H1 (cell line): ENCODE results near the gene RRAS. TPM values are rescaled to one million over a fixed set of nuclear protein-coding genes. Genes with fewer than 3 reads are reported as not detected.

ENCODE experiments used
- CTCF ChIA-PET: fragments of 300-600 bp; sonication (Branson Sonifier 250); formaldehyde crosslinking; loops from one replicate; lab custom pipeline; 2021; ENCODE audit not compliant: partially characterized antibody; lab: Charles Lee
- POLR2A ChIA-PET: fragments of 300-600 bp; sonication (Branson Sonifier 250); formaldehyde crosslinking; loops from one replicate; lab custom pipeline; 2021; ENCODE audit warnings: inconsistent platforms; ENCODE audit not compliant: partially characterized antibody; lab: Charles Lee
- DNase-seq, 2 experiments: peaks; one replicate each; pipeline versions ENCODE4 v3.0.0 to v3.0.0-alpha.2; 2010 to 2022; ENCODE audit warnings: low spot score in 2 of 2, low read depth in 1 of 2, mixed read lengths in 1 of 2
- FAIRE-seq: peaks from 2 replicates; lab custom pipeline; 2011; peaks lifted over from hg19 to GRCh38; lab: Jason Lieb, UNC
- H2AFZ ChIP-seq: 2 replicates; pipeline ENCODE4 v1.8.1; 2012; ENCODE audit warnings: low read length, inconsistent platforms
- H2AK5ac ChIP-seq: 2 replicates; pipeline ENCODE4 v1.6.1; 2013; ENCODE audit warnings: low read depth, low read length
- H2BK120ac ChIP-seq: replicated peaks from 2 replicates; pipeline ENCODE3; 2013; ENCODE audit warnings: low read depth, low read length, inconsistent platforms
- H2BK12ac ChIP-seq: 2 replicates; pipeline ENCODE4 v1.6.1; 2013; ENCODE audit warnings: low read depth, low read length
- H2BK15ac ChIP-seq: 2 replicates; pipeline ENCODE4 v1.6.1; 2013; ENCODE audit warnings: low read length
- H2BK20ac ChIP-seq: 2 replicates; pipeline ENCODE4 v1.6.1; 2013; ENCODE audit warnings: low read length
- H2BK5ac ChIP-seq: 2 replicates; pipeline ENCODE4 v1.6.1; 2013; ENCODE audit warnings: low read depth, low read length
- H3K14ac ChIP-seq: 2 replicates; pipeline ENCODE4 v1.6.1; 2013; ENCODE audit warnings: inconsistent platforms; ENCODE audit not compliant: insufficient read length
- H3K18ac ChIP-seq: 2 replicates; pipeline ENCODE4 v1.6.1; 2013; ENCODE audit warnings: low read length; ENCODE audit errors: extremely low read depth
- H3K23ac ChIP-seq: 2 replicates; pipeline ENCODE4 v1.6.1; 2013; ENCODE audit warnings: inconsistent platforms; ENCODE audit not compliant: insufficient read length
- H3K23me2 ChIP-seq: 2 replicates; pipeline ENCODE4 v1.6.1; 2013; ENCODE audit warnings: low read depth, low read length
- H3K27ac ChIP-seq: 2 replicates; pipeline ENCODE4 v1.6.1; 2011; ENCODE audit warnings: low read depth, low read length, inconsistent platforms
- H3K27me3 ChIP-seq, 4 experiments: replicated peaks in 1 of 4; 1 replicate in 1 of 4; 2 replicates in 3 of 4; pipeline versions ENCODE4 v1.6.1 to v1.8.1; 2011 to 2013; ENCODE audit warnings: low read length in 3 of 4, mild to moderate bottlenecking in 3 of 4, inconsistent platforms in 2 of 4, mixed read lengths in 2 of 4, moderate library complexity in 1 of 4; ENCODE audit not compliant: control insufficient read depth in 3 of 4, insufficient read depth in 3 of 4; ENCODE audit errors: extremely low read depth in 1 of 4
- H3K36me3 ChIP-seq, 4 experiments: 2 replicates each; pipeline versions ENCODE4 v1.6.1 to v1.8.1; 2011 to 2013; ENCODE audit warnings: mild to moderate bottlenecking in 4 of 4, low read length in 3 of 4, moderate library complexity in 2 of 4, control low read depth in 1 of 4, inconsistent platforms in 1 of 4; ENCODE audit not compliant: insufficient read depth in 4 of 4, control insufficient read depth in 2 of 4
- H3K4ac ChIP-seq: replicated peaks from 2 replicates; pipeline ENCODE3; 2013; ENCODE audit warnings: low read length, low read depth, mixed read lengths, inconsistent platforms; ENCODE audit not compliant: insufficient read length
- H3K4me1 ChIP-seq, 4 experiments: replicated peaks in 1 of 4; 1 replicate in 1 of 4; 2 replicates in 3 of 4; pipeline versions ENCODE4 v1.6.1 to v1.8.1; 2011 to 2013; ENCODE audit warnings: low read length in 3 of 4, inconsistent platforms in 2 of 4, mixed read lengths in 1 of 4; ENCODE audit not compliant: insufficient read depth in 4 of 4, control insufficient read depth in 3 of 4
- H3K4me2 ChIP-seq, 2 experiments: 2 replicates each; pipeline versions ENCODE4 v1.6.1 to v1.8.1; 2011 to 2013; ENCODE audit warnings: low read depth in 2 of 2, low read length in 2 of 2, control low read depth in 1 of 2, inconsistent platforms in 1 of 2, mild to moderate bottlenecking in 1 of 2; ENCODE audit not compliant: insufficient read depth in 1 of 2
- H3K4me3 ChIP-seq, 4 experiments: fragments of 200-600, 300-600 bp in 1 of 4; sonication (generic), shearing (Covaris generic), sonication (Bioruptor Twin) in 1 of 4; 2 replicates each; pipeline versions ENCODE4 v1.5.1 to v1.8.1; 2011 to 2016; ENCODE audit warnings: low read length in 4 of 4, low read depth in 3 of 4, control low read depth in 2 of 4, inconsistent platforms in 2 of 4, mild to moderate bottlenecking in 2 of 4, mixed read lengths in 1 of 4, moderate library complexity in 1 of 4; ENCODE audit not compliant: insufficient read depth in 2 of 4; ENCODE audit errors: extremely low read depth in 1 of 4
- H3K56ac ChIP-seq: replicated peaks from 2 replicates; pipeline ENCODE3; 2013; ENCODE audit warnings: low read depth, mild to moderate bottlenecking, mixed read lengths, low read length, inconsistent platforms; ENCODE audit not compliant: insufficient read length
- H3K79me1 ChIP-seq: 2 replicates; pipeline ENCODE4 v1.6.1; 2013; ENCODE audit warnings: low read depth, low read length, control low read depth
- H3K79me2 ChIP-seq, 2 experiments: 2 replicates each; pipeline versions ENCODE4 v1.6.1 to v1.8.1; 2012 to 2013; ENCODE audit warnings: low read length in 2 of 2, mild to moderate bottlenecking in 2 of 2, inconsistent platforms in 1 of 2; ENCODE audit not compliant: insufficient read depth in 2 of 2, control insufficient read depth in 1 of 2
- H3K9ac ChIP-seq, 4 experiments: replicated peaks in 1 of 4; 1 replicate in 1 of 4; 2 replicates in 3 of 4; pipeline versions ENCODE4 v1.6.1 to v1.8.1; 2011 to 2013; ENCODE audit warnings: low read depth in 3 of 4, low read length in 3 of 4, control low read depth in 2 of 4, mild to moderate bottlenecking in 2 of 4, moderate library complexity in 2 of 4, inconsistent platforms in 1 of 4; ENCODE audit errors: extremely low read depth in 1 of 4
- H3K9me3 ChIP-seq, 2 experiments: 2 replicates each; pipeline versions ENCODE4 v1.6.1 to v1.8.1; 2012 to 2013; ENCODE audit warnings: mild to moderate bottlenecking in 2 of 2, moderate library complexity in 2 of 2, control low read depth in 1 of 2, inconsistent platforms in 1 of 2, low read depth in 1 of 2, low read length in 1 of 2, mixed read lengths in 1 of 2; ENCODE audit not compliant: insufficient read depth in 2 of 2
- H4K20me1 ChIP-seq, 2 experiments: replicated peaks in 1 of 2; 2 replicates each; pipeline versions ENCODE3 to v1.8.1; 2011 to 2013; ENCODE audit warnings: inconsistent platforms in 2 of 2, low read length in 2 of 2, mild to moderate bottlenecking in 1 of 2; ENCODE audit not compliant: insufficient read depth in 2 of 2, control insufficient read depth in 1 of 2
- H4K5ac ChIP-seq: 2 replicates; pipeline ENCODE4 v1.6.1; 2013; ENCODE audit warnings: low read length, low read depth, mixed read lengths, inconsistent platforms; ENCODE audit not compliant: insufficient read length
- H4K8ac ChIP-seq: 2 replicates; pipeline ENCODE4 v1.8.0; 2013; ENCODE audit warnings: mild to moderate bottlenecking, moderate library complexity, low read length, inconsistent platforms; ENCODE audit not compliant: insufficient read depth; ENCODE audit errors: extremely low read depth
- H4K91ac ChIP-seq: replicated peaks from 2 replicates; pipeline ENCODE3; 2013; ENCODE audit warnings: low read length, mixed read lengths, inconsistent platforms; ENCODE audit not compliant: insufficient read length
- BRCA1 ChIP-seq: IDR thresholded peaks from 2 replicates; pipeline ENCODE4 v1.6.1; 2012; ENCODE audit warnings: low read depth, low read length, improper control_type of control experiment
- CHD1 ChIP-seq: IDR thresholded peaks from 2 replicates; pipeline ENCODE4 v1.6.1; 2012; ENCODE audit warnings: low read depth, low read length, improper control_type of control experiment
- CTBP2 ChIP-seq: IDR thresholded peaks from 2 replicates; pipeline ENCODE4 v1.7.0; 2011; ENCODE audit warnings: borderline replicate concordance, mild to moderate bottlenecking, moderate library complexity, mixed read lengths, low read length; ENCODE audit not compliant: insufficient read depth, insufficient read length
- KDM4A ChIP-seq: IDR thresholded peaks from one replicate; pipeline ENCODE4 v1.7.1; 2012; ENCODE audit warnings: low read depth, mild to moderate bottlenecking, moderate library complexity, low read length, inconsistent platforms; ENCODE audit not compliant: severe bottlenecking
- MAFK ChIP-seq: IDR thresholded peaks from 2 replicates; pipeline ENCODE4 v1.6.1; 2012; ENCODE audit warnings: low read depth, mild to moderate bottlenecking, improper control_type of control experiment, low read length
- NANOG ChIP-seq: IDR thresholded peaks from 2 replicates; pipeline ENCODE4 v1.6.1; 2011; ENCODE audit warnings: low read length, low read depth, mild to moderate bottlenecking, inconsistent platforms; ENCODE audit not compliant: insufficient read depth, poor library complexity, severe bottlenecking
- RFX5 ChIP-seq: IDR thresholded peaks from 2 replicates; pipeline ENCODE4 v1.6.1; 2011; ENCODE audit warnings: low read depth, low read length, improper control_type of control experiment, borderline replicate concordance
- RXRA ChIP-seq: IDR thresholded peaks from 2 replicates; pipeline ENCODE4 v1.6.1; 2011; ENCODE audit warnings: low read depth, mild to moderate bottlenecking, low read length, moderate library complexity; ENCODE audit not compliant: insufficient read depth
- SIX5 ChIP-seq: IDR thresholded peaks from 2 replicates; pipeline ENCODE4 v1.6.1; 2011; ENCODE audit warnings: mild to moderate bottlenecking, low read depth, low read length
- TAF1 ChIP-seq: IDR thresholded peaks from 2 replicates; pipeline ENCODE4 v1.6.1; 2011; ENCODE audit warnings: mild to moderate bottlenecking, low read depth, low read length
- TCF12 ChIP-seq: IDR thresholded peaks from 2 replicates; pipeline ENCODE4 v1.6.1; 2011; ENCODE audit warnings: low read depth, mild to moderate bottlenecking, low read length
- YY1 ChIP-seq: IDR thresholded peaks from 2 replicates; pipeline ENCODE4 v1.6.1; 2011; ENCODE audit warnings: low read depth, mild to moderate bottlenecking, low read length
- WGBS, 2 experiments: shearing (Covaris generic) in 1 of 2; methylation state at CpG; one replicate each; pipeline versions ENCODE4 v1.1.6 to v1.1.7; 2013 to 2015; ENCODE audit warnings: low lambda C conversion rate in 2 of 2, mixed read lengths in 2 of 2, inconsistent platforms in 1 of 2, low coverage in 1 of 2, missing lambda C conversion rate in 1 of 2; ENCODE audit not compliant: insufficient replicate concordance in 2 of 2, insufficient coverage in 1 of 2, insufficient read length in 1 of 2; ENCODE audit errors: extremely low coverage in 1 of 2, missing lambda C conversion rate in 1 of 2; 5-methylcytosine and 5-hydroxymethylcytosine counted together
- polyA plus RNA-seq, 7 experiments: library from polyadenylated mRNA; depleted of rRNA in 3 of 7; stranded (reverse) in 5 of 7; unstranded in 2 of 7; fragments of >200 nt in 5 of 7; fragments of 200-250 nt in 2 of 7; gene quantifications; 1 replicate in 5 of 7; 2 replicates in 1 of 7; 4 replicates in 1 of 7; pipeline versions ENCODE4 v1.2.1 to v1.2.3, GENCODE V29; 2011 to 2013; ENCODE audit warnings: missing spikeins in 2 of 7, mixed read lengths in 2 of 7
- total RNA-seq: library from RNA; stranded (reverse); fragmentation: NEBNext Ultra II Directional; extraction: Animal tissue kit (Norgen Biotek cat#: 25700); gene quantifications from 2 replicates; pipeline ENCODE4 v1.2.1, GENCODE V29; 2021

Gene RRAS
- total and polyA plus RNA-seq, 2 of the 8 experiments (the other 6 are each of a cell fraction or from before 2014, with no cell fraction given), result 17.7 to 49.1 TPM

- H3K4me3 ChIP-seq, result no peak overlapping the region
- H3K36me3 ChIP-seq, result no peaks in the 10 kb centered on the region
- ChIA-PET CTCF (interaction anchor here (0.7 to 1.0 kb wide), 2 partner anchors 37 to 55 kb away, joined by 3 to 4 read pairs; no protein-coding TSS in a partner anchor), POLR2A (interaction anchor here (1.2 to 37.8 kb wide), 4 partner anchors 8 to 100 kb away, joined by 3 to 840 read pairs (median 34); partner anchors contain the start of genes NOSIP, PRRG2, RPL13A and RRAS)
- H3K79me1 ChIP-seq, result no peaks in the 10 kb centered on the region
- H2BK20ac ChIP-seq, result peak overlapping the region; percentile 75; the same call in 1 of the 2 replicates
- no peaks in the 10 kb centered on the region for H3K9me3 ChIP-seq
- H3K9ac ChIP-seq, result 0 out of 7 replicates have a peak overlapping the region, but pooled peaks of 1 of the 4 experiments have one; percentile 4
- H3K27ac ChIP-seq, result no peak overlapping the region
- H3K14ac ChIP-seq, result no peak overlapping the region
- no peak overlapping the region for H4K5ac ChIP-seq
- 93% methylated on average over 18 of the region's 18 CpGs; no CpG with 5 or more reads in 1 of the 2 experiments for WGBS, 2 experiments
- H4K91ac ChIP-seq, result peak overlapping the region; percentile 65
- FAIRE-seq (no peak), DNase-seq (no peak)
- H3K4me1 ChIP-seq, result peaks cover 0 to 12% (median 5%) of the 10 kb centered on the region in 4 experiments; a peak in 6 of 7 replicates
- no peak overlapping the region for H3K18ac ChIP-seq
- no peak overlapping the region for H2BK120ac ChIP-seq
- no peak overlapping the region for H4K8ac ChIP-seq
- H3K56ac ChIP-seq, result no peak overlapping the region
- 0 out of 2 replicates have a peak overlapping the region, but pooled peaks have one; percentile 50 for H2BK12ac ChIP-seq
- peaks cover 15% of the 10 kb centered on the region for H3K23me2 ChIP-seq
- peak overlapping the region; percentile 95; the same call in 1 of the 2 replicates for H2AK5ac ChIP-seq
- H3K27me3 ChIP-seq, result no peaks in the 10 kb centered on the region
- peak overlapping the region; percentile 99; the same call in 1 of the 2 replicates for H2BK15ac ChIP-seq
- H3K23ac ChIP-seq, result no peak overlapping the region
- peak overlapping the region; percentile 60; the same call in 1 of the 2 replicates for H2BK5ac ChIP-seq
- no peak overlapping the region for H3K4ac ChIP-seq
- H2AFZ ChIP-seq, result no peak overlapping the region
- no peaks in the 10 kb centered on the region for H4K20me1 ChIP-seq
- peaks cover 0 to 13% of the 10 kb centered on the region in 2 experiments; a peak in 2 of 4 replicates for H3K79me2 ChIP-seq
- no peak overlapping the region; a peak in 1 of 4 replicates for H3K4me2 ChIP-seq
- TF ChIP-seq TAF1 (no peak), CHD1 (no peak), MAFK (no peak), RFX5 (no peak), KDM4A (no peak), TCF12 (no peak), CTBP2 (no peak), RXRA (no peak), SIX5 (no peak), NANOG (no peak), YY1 (no peak), BRCA1 (no peak)
These were observed 51.4 kb downstream of the RRAS start for GRCh38 chr19:49588365-49589122.
